GM12878 (cell line): ENCODE data around the gene BMPR1B.

Experiments
- CHD2 ChIP-seq: IDR thresholded peaks from 2 replicates; pipeline ENCODE4 v1.6.1; 2011; ENCODE audit warnings: low read depth, low read length, improper control_type of control experiment, borderline replicate concordance
- CTCF ChIP-seq, 3 experiments: IDR thresholded peaks in 2 of 3; conservative IDR thresholded peaks in 1 of 3; 2 replicates each; pipeline ENCODE4 v1.5.1; 2011; ENCODE audit warnings: low read depth in 3 of 3, low read length in 3 of 3, mild to moderate bottlenecking in 3 of 3, control low read depth in 2 of 3, moderate library complexity in 2 of 3, inconsistent platforms in 1 of 3, mixed read lengths in 1 of 3; ENCODE audit not compliant: control insufficient read depth in 2 of 3, insufficient read depth in 1 of 3; ENCODE audit errors: extremely low read depth in 1 of 3
- EP300 ChIP-seq, 2 experiments: fragments of 150-350 bp in 1 of 2; IDR thresholded peaks; 2 replicates each; pipeline ENCODE4 v1.6.1; 2011 to 2012; ENCODE audit warnings: low read depth in 2 of 2, low read length in 2 of 2, borderline replicate concordance in 1 of 2, improper control_type of control experiment in 1 of 2, inconsistent platforms in 1 of 2; ENCODE audit not compliant: control insufficient read depth in 1 of 2
- MAX ChIP-seq: IDR thresholded peaks from 2 replicates; pipeline ENCODE4 v1.6.1; 2012; ENCODE audit warnings: low read depth, low read length, improper control_type of control experiment
- NR2C2 ChIP-seq: IDR thresholded peaks from 2 replicates; pipeline ENCODE4 v1.6.1; 2011; ENCODE audit warnings: borderline replicate concordance, low read depth; ENCODE audit not compliant: control insufficient read depth, insufficient read length
- POLR2AphosphoS5 ChIP-seq: IDR thresholded peaks from 2 replicates; pipeline ENCODE4 v1.6.1; 2011; ENCODE audit warnings: mild to moderate bottlenecking, low read length, inconsistent platforms
- RFX5 ChIP-seq: IDR thresholded peaks from 2 replicates; pipeline ENCODE4 v1.6.1; 2011; ENCODE audit warnings: low read depth, low read length, improper control_type of control experiment
- TARDBP ChIP-seq: IDR thresholded peaks from 2 replicates; pipeline ENCODE4 v1.6.1; 2016; ENCODE audit warnings: borderline replicate concordance

GRCh38 chr4:95141361-95141760 is 383.6 kb downstream of the BMPR1B start:
- TF ChIP-seq POLR2AphosphoS5 (no peak), CHD2 (no peak), MAX (no peak), RFX5 (no peak), TARDBP (no peak), NR2C2 (no peak), EP300 (IDR thresholded peaks at IDR 0.05; ENCODE audit: borderline replicate concordance in 1 of 2, control insufficient read depth in 1 of 2, low read depth in 2 of 2, low read length in 2 of 2) (no peak), CTCF (IDR thresholded peaks at IDR 0.05 in 2 of 3, conservative IDR thresholded peaks at IDR 0.05 in 1 of 3; ENCODE audit: control insufficient read depth in 2 of 3, extremely low read depth in 1 of 3, insufficient read depth in 1 of 3, low read depth in 3 of 3, low read length in 3 of 3) (no peak)
